Measurements from ENCODE around the gene TSHZ3.

The TSHZ3 gene

GRCh38 chr19:31312009-31312676 is 37.1 kb downstream of the TSHZ3 start:
- no peak for DNase-seq

GRCh38 chr19:31310432-31311133 is 38.7 kb downstream of the TSHZ3 start:
- no peak for DNase-seq

- no peak for DNase-seq
These were observed 40.5 kb downstream of the TSHZ3 start for GRCh38 chr19:31308781-31309180.

GRCh38 chr19:31307071-31307669 is 42.1 kb downstream of the TSHZ3 start:
- DNase-seq = no peak

GRCh38 chr19:31306006-31306753 is 43.1 kb downstream of the TSHZ3 start:
- DNase-seq = no peak

GRCh38 chr19:31304831-31305312 is 44.4 kb downstream of the TSHZ3 start:
- DNase-seq = no peak

GRCh38 chr19:31303262-31303815 is 45.9 kb downstream of the TSHZ3 start:
- no peak for DNase-seq

- no peak for DNase-seq
These were observed 47.8 kb downstream of the TSHZ3 start for GRCh38 chr19:31301306-31301980.

GRCh38 chr19:31300422-31300821 is 48.8 kb downstream of the TSHZ3 start:
- DNase-seq = no peak

- no peak for DNase-seq
These were observed 49.6 kb downstream of the TSHZ3 start for GRCh38 chr19:31299665-31300064.

GRCh38 chr19:31297991-31298390 is 51.2 kb downstream of the TSHZ3 start:
- DNase-seq = no peak

GRCh38 chr19:31296741-31297390 is 52.4 kb downstream of the TSHZ3 start:
- no peak for DNase-seq

GRCh38 chr19:31294189-31294588 is 55.0 kb downstream of the TSHZ3 start:
- no peak for DNase-seq

GRCh38 chr19:31292639-31293185 is 56.5 kb downstream of the TSHZ3 start:
- DNase-seq = no peak

- DNase-seq = no peak
These were observed 58.2 kb downstream of the TSHZ3 start for GRCh38 chr19:31290931-31291590.

- DNase-seq = no peak
These were observed 59.3 kb downstream of the TSHZ3 start for GRCh38 chr19:31289976-31290375.

GRCh38 chr19:31289381-31289880 is 59.8 kb downstream of the TSHZ3 start:
- no peak for DNase-seq

GRCh38 chr19:31286491-31286890 is 62.7 kb downstream of the TSHZ3 start:
- DNase-seq = no peak

- DNase-seq = no peak
These were observed 63.5 kb downstream of the TSHZ3 start for GRCh38 chr19:31285744-31286143.

- no peak for DNase-seq
These were observed 64.6 kb downstream of the TSHZ3 start for GRCh38 chr19:31284621-31285020.

GRCh38 chr19:31283701-31284100 is 65.5 kb downstream of the TSHZ3 start:
- no peak for DNase-seq

All from CD4-positive, alpha-beta T cell treated with Interleukin-4 for 1 hour (primary cell).